Stimulated activated CD8-positive, alpha-beta memory T cell treated with anti-CD3 and anti-CD28 coated beads, Interleukin-15, amount 100 ng/mL, for 24 hours (primary cell): ENCODE data around the gene PDE6B.
"Not testable (repeated sequence)": the region's sequence is repeated elsewhere in the genome, so short reads cannot be mapped to it uniquely, and the experiment has no call there.

Source experiments
- DNase-seq: peaks from one replicate; pipeline ENCODE4 v3.0.0-alpha.2; 2020; ENCODE audit warnings: low read depth

The PDE6B gene

GRCh38 chr4:624705-625590, at the start of gene PDE6B:
TSS of gene PDE6B (plus strand) at chr4:625573. CDS start at chr4:625627, 54 bp downstream.
- no peak for DNase-seq

GRCh38 chr4:576245-576821, 49.0 kb upstream of the PDE6B start, which contains the start of gene TMEM271:
TSS of gene TMEM271 (minus strand) at chr4:576295. CDS start at chr4:576062, 233 bp downstream.
- DNase-seq, result no peak

- no peak for DNase-seq
Measured at GRCh38 chr4:576991-577498, 48.3 kb upstream of the PDE6B start.

GRCh38 chr4:577499-578450, 47.6 kb upstream of the PDE6B start:
- DNase-seq, result no peak

- DNase-seq, result no peak
Measured at GRCh38 chr4:578451-579443, 46.6 kb upstream of the PDE6B start.

GRCh38 chr4:579543-580175, 45.7 kb upstream of the PDE6B start:
- no peak for DNase-seq

GRCh38 chr4:581181-581580, 44.2 kb upstream of the PDE6B start:
- DNase-seq, result no peak

GRCh38 chr4:581753-582361, 43.5 kb upstream of the PDE6B start:
- DNase-seq, result no peak

- no peak for DNase-seq
Measured at GRCh38 chr4:583820-584219, 41.6 kb upstream of the PDE6B start.

- no peak for DNase-seq
Measured at GRCh38 chr4:587671-588350, 37.6 kb upstream of the PDE6B start.

GRCh38 chr4:588351-588849, 37.0 kb upstream of the PDE6B start:
- DNase-seq, result no peak

- no peak for DNase-seq
Measured at GRCh38 chr4:589219-589963, 36.0 kb upstream of the PDE6B start.

- DNase-seq, result no peak
Measured at GRCh38 chr4:590313-590841, 35.0 kb upstream of the PDE6B start.

GRCh38 chr4:592178-592577, 33.2 kb upstream of the PDE6B start:
- DNase-seq, result not testable (repeated sequence)

- no peak for DNase-seq
Measured at GRCh38 chr4:592825-593520, 32.4 kb upstream of the PDE6B start.

- DNase-seq, result no peak
Measured at GRCh38 chr4:598925-599324, 26.4 kb upstream of the PDE6B start.

- DNase-seq, result no peak
Measured at GRCh38 chr4:600166-600565, 25.2 kb upstream of the PDE6B start.
